Fibroblast of skin of abdomen (primary cell): ENCODE data around the gene DCD.

Experiments
- DNase-seq: peaks from one replicate; pipeline ENCODE4 v3.0.0-alpha.2; 2013

Gene DCD

GRCh38 chr12:54606556-54606955 lies 41.6 kb downstream of the DCD start:
- no peak for DNase-seq

GRCh38 chr12:54605138-54605970 lies 42.8 kb downstream of the DCD start:
- no peak for DNase-seq

GRCh38 chr12:54604436-54604835 lies 43.7 kb downstream of the DCD start:
- DNase-seq = no peak

- DNase-seq = no peak
Measured at GRCh38 chr12:54603872-54604271, 44.3 kb downstream of the DCD start.

GRCh38 chr12:54603173-54603814 lies 44.9 kb downstream of the DCD start:
- peak; percentile 60 for DNase-seq

- DNase-seq = no peak
Measured at GRCh38 chr12:54602661-54603060, 45.5 kb downstream of the DCD start.

GRCh38 chr12:54601841-54602240 lies 46.3 kb downstream of the DCD start:
- DNase-seq = peak; percentile 14

- DNase-seq = no peak
Measured at GRCh38 chr12:54598970-54599369, 49.2 kb downstream of the DCD start.

- peak; percentile 49 for DNase-seq
Measured at GRCh38 chr12:54596526-54596946, 51.6 kb downstream of the DCD start.

- DNase-seq = no peak
Measured at GRCh38 chr12:54595471-54595870, 52.7 kb downstream of the DCD start.
